IPS-20b (cell line): Measurements from ENCODE around the gene VCX3A.

ENCODE experiments used
- H3K27ac ChIP-seq: one replicate; pipeline ENCODE4 v1.5.1; 2013; ENCODE audit warnings: low read length
- H3K27me3 ChIP-seq: 2 replicates; pipeline ENCODE4 v1.6.1; 2013; ENCODE audit warnings: mild to moderate bottlenecking, low read length, inconsistent platforms; ENCODE audit not compliant: insufficient read depth
- H3K36me3 ChIP-seq: 2 replicates; pipeline ENCODE4 v1.6.1; 2013; ENCODE audit warnings: low read depth, mild to moderate bottlenecking, inconsistent platforms, low read length, moderate library complexity; ENCODE audit not compliant: insufficient read depth
- H3K4me1 ChIP-seq: 2 replicates; pipeline ENCODE4 v1.6.1; 2013; ENCODE audit warnings: mild to moderate bottlenecking, control low read depth, inconsistent platforms, low read length, moderate library complexity; ENCODE audit not compliant: insufficient read depth
- H3K4me3 ChIP-seq: 2 replicates; pipeline ENCODE4 v1.5.1; 2013; ENCODE audit warnings: mild to moderate bottlenecking, low read length, inconsistent platforms
- H3K9ac ChIP-seq: 2 replicates; pipeline ENCODE4 v1.6.1; 2013; ENCODE audit warnings: low read depth, mild to moderate bottlenecking, inconsistent platforms, low read length, moderate library complexity
- H3K9me3 ChIP-seq: 2 replicates; pipeline ENCODE4 v1.6.1; 2013; ENCODE audit warnings: mild to moderate bottlenecking, low read depth, low read length, inconsistent platforms; ENCODE audit not compliant: insufficient read depth

The VCX3A gene

DNA sequence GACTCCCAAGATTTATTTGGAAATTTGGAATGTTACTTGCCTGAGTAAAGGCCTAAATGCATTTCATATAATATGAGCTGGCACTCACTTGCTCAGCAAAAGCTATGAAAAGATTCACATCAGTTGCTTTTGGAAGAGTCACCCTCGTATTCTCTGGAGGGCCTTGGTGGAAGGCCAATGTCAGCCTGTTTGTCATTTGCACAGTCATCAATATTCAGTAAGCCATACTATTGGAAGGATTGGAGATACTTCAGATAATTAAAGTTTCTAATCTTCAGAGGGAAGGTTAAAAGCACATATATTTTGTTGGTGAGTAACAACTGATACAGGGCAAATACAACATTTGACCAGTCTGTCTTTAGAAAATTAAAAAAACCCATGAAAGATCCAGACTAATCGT is 36.6 kb downstream of the VCX3A start:
- Histone ChIP-seq H3K4me3 (no peak overlapping the region), H3K27me3 (no peaks in the 10 kb centered on the region), H3K9me3 (no peaks in the 10 kb centered on the region), H3K9ac (no peak overlapping the region), H3K36me3 (no peaks in the 10 kb centered on the region), H3K4me1 (no peaks in the 10 kb centered on the region; the same call in 1 of the 2 replicates), H3K27ac (no peak overlapping the region)
